Activated naive CD8-positive, alpha-beta T cell treated with anti-CD3 and anti-CD28 coated beads for 36 hours (primary cell): ENCODE results near the gene HNRNPU. TPM values are rescaled to one million over a fixed set of nuclear protein-coding genes. Genes with fewer than 3 reads are reported as not detected.

Experiments
- DNase-seq: peaks from one replicate; pipeline ENCODE4 v3.0.0; 2021
- H3K27ac Mint-ChIP-seq: one replicate; pipeline ENCODE4 v1.8.0; 2022; ENCODE audit warnings: mild to moderate bottlenecking, moderate library complexity, mixed read lengths
- H3K27me3 Mint-ChIP-seq: one replicate; pipeline ENCODE4 v1.8.0; 2022; ENCODE audit warnings: mild to moderate bottlenecking, mixed read lengths
- H3K36me3 Mint-ChIP-seq: one replicate; pipeline ENCODE4 v1.8.0; 2021; ENCODE audit warnings: mild to moderate bottlenecking, mixed read lengths
- H3K4me1 Mint-ChIP-seq: one replicate; pipeline ENCODE4 v1.8.0; 2021; ENCODE audit warnings: mixed read lengths
- H3K4me3 Mint-ChIP-seq: one replicate; pipeline ENCODE4 v1.8.0; 2022; ENCODE audit warnings: mild to moderate bottlenecking, moderate library complexity, mixed read lengths
- H3K9me3 Mint-ChIP-seq: one replicate; pipeline ENCODE4 v1.8.0; 2022; ENCODE audit warnings: mixed read lengths
- total RNA-seq, 2 experiments: library from RNA; stranded (reverse); gene quantifications; one replicate each; pipeline ENCODE4 v1.2.3, GENCODE V29; 2021

The HNRNPU gene
- total RNA-seq, 2 experiments from 2014 or later: 639 to 651 TPM

- H3K27ac Mint-ChIP-seq: no peak overlapping the region
- no peak for DNase-seq
- H3K27me3 Mint-ChIP-seq: no peaks in the 10 kb centered on the region
- peaks cover 16% of the 10 kb centered on the region for H3K4me1 Mint-ChIP-seq
- H3K4me3 Mint-ChIP-seq: no peak overlapping the region
- H3K9me3 Mint-ChIP-seq: no peaks in the 10 kb centered on the region
- H3K36me3 Mint-ChIP-seq: peaks cover 6% of the 10 kb centered on the region
Observed at GRCh38 chr1:244868484-244869363, 4.4 kb upstream of the HNRNPU start.

DNA sequence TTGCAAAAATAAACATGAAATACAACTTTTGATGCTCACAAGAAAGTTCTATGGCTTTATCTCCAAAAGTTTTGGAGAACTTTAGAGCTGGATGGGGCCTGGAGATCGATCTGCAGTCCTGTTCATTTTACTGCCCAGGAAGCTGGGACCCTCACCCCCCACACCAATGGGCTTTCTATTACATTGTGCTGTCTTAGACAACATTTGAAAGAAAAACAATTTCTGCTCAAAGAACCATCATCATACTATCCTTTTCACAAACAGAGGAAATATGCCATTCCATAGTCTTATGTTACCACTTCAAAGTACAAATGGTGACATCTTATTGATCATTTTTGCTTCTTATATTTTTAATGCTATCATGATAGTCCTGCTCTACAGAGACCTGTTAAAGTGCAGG is 2.0 kb upstream of the HNRNPU start:
- no peak overlapping the region for H3K4me3 Mint-ChIP-seq
- H3K9me3 Mint-ChIP-seq: no peaks in the 10 kb centered on the region
- H3K27ac Mint-ChIP-seq: no peak overlapping the region
- H3K36me3 Mint-ChIP-seq: peaks cover 22% of the 10 kb centered on the region
- peaks cover 18% of the 10 kb centered on the region for H3K4me1 Mint-ChIP-seq
- DNase-seq: no peak
- H3K27me3 Mint-ChIP-seq: no peaks in the 10 kb centered on the region

DNA sequence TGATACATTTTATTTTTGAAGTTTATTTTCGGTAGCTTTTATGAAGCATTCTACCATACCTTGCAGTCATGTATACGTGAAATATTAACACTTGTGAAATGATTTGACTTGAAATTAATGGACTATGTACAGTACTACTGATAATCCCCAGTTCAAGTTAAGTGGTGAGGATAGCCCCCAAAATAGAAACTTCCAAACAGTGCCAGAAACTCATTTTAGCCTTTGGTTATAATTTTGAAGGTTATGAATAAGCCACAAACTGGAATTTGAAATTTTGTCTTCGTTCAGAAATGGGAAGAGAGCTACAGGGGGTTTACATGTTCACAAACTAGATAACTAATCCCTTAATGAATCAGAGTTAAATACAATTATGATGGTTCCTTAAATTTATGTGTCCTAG is 1.5 kb upstream of the HNRNPU start:
- no peak for DNase-seq
- H3K27ac Mint-ChIP-seq: peak overlapping the region; percentile 97
- H3K27me3 Mint-ChIP-seq: no peaks in the 10 kb centered on the region
- H3K9me3 Mint-ChIP-seq: no peaks in the 10 kb centered on the region
- peaks cover 27% of the 10 kb centered on the region for H3K36me3 Mint-ChIP-seq
- no peak overlapping the region for H3K4me3 Mint-ChIP-seq
- H3K4me1 Mint-ChIP-seq: peaks cover 22% of the 10 kb centered on the region

DNA sequence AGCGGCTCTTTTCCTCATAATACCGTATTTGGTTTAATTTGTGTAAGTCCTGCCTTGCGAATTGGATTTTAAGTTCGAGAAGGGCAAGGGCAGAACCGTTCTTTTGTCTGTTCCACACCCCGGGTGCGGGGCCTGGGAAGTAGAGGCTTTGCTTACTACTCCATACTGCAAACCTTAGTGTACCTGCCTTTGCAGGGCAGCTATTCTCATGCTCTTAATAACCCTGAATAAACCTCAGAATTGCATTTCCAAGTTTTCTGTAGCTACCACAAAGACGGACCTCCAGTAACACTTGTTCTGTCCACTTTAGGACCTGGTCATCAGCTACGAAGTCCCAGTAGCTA is 657 bp upstream of the HNRNPU start:
- peak overlapping the region; percentile 97 for H3K27ac Mint-ChIP-seq
- DNase-seq: peak; percentile 27
- H3K9me3 Mint-ChIP-seq: no peaks in the 10 kb centered on the region
- H3K36me3 Mint-ChIP-seq: peaks cover 36% of the 10 kb centered on the region
- H3K27me3 Mint-ChIP-seq: no peaks in the 10 kb centered on the region
- H3K4me3 Mint-ChIP-seq: peak overlapping the region; percentile 91
- H3K4me1 Mint-ChIP-seq: peaks cover 30% of the 10 kb centered on the region

DNA sequence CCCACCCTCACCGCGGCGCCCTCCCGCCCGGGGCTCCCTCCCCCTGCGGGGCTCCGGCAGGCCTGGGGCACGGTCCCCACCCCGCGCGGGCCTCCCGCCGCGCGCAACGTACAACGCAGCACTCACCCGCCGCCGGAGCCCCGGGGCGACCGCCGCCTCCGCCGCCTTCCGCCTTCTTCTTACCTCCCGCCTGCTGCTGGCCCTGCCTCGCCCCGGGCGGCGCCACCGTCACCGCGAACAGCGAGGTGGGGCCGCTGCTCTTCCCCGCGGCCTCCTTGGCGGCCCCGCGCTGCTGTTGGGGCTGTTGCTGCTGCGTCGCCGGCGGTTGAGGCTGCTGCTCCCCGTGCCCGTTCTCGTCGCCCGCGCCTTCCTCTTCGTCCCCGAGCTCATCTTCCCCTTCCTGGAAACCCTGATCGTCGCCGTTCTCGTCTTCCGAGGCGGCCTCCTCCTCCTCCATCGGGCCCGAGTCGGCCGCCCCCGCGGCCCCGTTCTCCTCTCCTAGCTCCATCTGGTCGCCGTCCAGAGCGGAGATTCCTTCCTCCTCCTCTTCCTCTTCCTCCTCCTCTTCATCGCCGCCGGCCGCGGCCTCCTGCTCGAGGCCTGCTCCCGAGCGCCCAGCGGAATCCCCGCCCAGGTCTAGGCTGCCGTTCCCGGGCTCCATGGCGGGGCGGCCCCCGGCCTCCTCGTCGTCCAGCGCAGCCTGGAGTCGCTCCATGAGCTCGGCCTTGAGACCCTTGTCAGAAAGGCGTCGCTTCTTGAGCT is 671 bp downstream of the HNRNPU start:
- peak overlapping the region; percentile 91 for H3K4me3 Mint-ChIP-seq
- H3K9me3 Mint-ChIP-seq: no peaks in the 10 kb centered on the region
- peaks cover 46% of the 10 kb centered on the region for H3K36me3 Mint-ChIP-seq
- peak; percentile 27 for DNase-seq
- peak overlapping the region; percentile 97 for H3K27ac Mint-ChIP-seq
- peaks cover 41% of the 10 kb centered on the region for H3K4me1 Mint-ChIP-seq
- H3K27me3 Mint-ChIP-seq: no peaks in the 10 kb centered on the region

- peaks cover 49% of the 10 kb centered on the region for H3K4me1 Mint-ChIP-seq
- H3K4me3 Mint-ChIP-seq: peak overlapping the region; percentile 96
- H3K27ac Mint-ChIP-seq: peak overlapping the region; percentile 96
- peak; percentile 93 for DNase-seq
- no peaks in the 10 kb centered on the region for H3K9me3 Mint-ChIP-seq
- peaks cover 53% of the 10 kb centered on the region for H3K36me3 Mint-ChIP-seq
- H3K27me3 Mint-ChIP-seq: no peaks in the 10 kb centered on the region
Observed at GRCh38 chr1:244862699-244863490, 1.4 kb downstream of the HNRNPU start.

GRCh38 chr1:244862354-244862698 is 2.0 kb downstream of the HNRNPU start:
- H3K9me3 Mint-ChIP-seq: no peaks in the 10 kb centered on the region
- H3K4me3 Mint-ChIP-seq: peak overlapping the region; percentile 96
- no peaks in the 10 kb centered on the region for H3K27me3 Mint-ChIP-seq
- peaks cover 54% of the 10 kb centered on the region for H3K4me1 Mint-ChIP-seq
- H3K27ac Mint-ChIP-seq: peak overlapping the region; percentile 96
- peaks cover 59% of the 10 kb centered on the region for H3K36me3 Mint-ChIP-seq
- DNase-seq: no peak

DNA sequence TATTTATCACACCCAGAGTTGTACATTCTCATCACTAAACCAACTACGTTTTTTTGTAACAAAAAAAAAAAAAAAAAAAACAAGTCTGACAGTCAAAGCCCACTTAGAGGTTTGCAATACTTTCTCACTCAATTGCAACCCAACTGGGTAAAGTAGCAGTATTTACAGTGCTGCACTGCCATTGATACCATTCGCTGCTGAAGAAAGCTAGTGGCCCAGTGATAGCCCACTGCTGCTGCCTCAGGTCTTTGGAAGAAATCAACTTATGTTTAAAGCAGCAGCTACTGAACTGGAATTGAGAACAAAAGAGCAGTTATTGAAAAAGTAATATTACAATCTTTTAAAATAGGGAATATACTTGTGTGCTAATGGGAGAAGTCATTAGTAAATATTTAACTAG is 2.7 kb downstream of the HNRNPU start:
- peak overlapping the region; percentile 76 for H3K27ac Mint-ChIP-seq
- no peaks in the 10 kb centered on the region for H3K9me3 Mint-ChIP-seq
- no peaks in the 10 kb centered on the region for H3K27me3 Mint-ChIP-seq
- H3K4me1 Mint-ChIP-seq: peaks cover 57% of the 10 kb centered on the region
- no peak for DNase-seq
- peaks cover 66% of the 10 kb centered on the region for H3K36me3 Mint-ChIP-seq
- H3K4me3 Mint-ChIP-seq: peak overlapping the region; percentile 96

- Mint-ChIP-seq H3K4me3 (peak overlapping the region; percentile 96), H3K4me1 (peaks cover 58% of the 10 kb centered on the region), H3K27me3 (no peaks in the 10 kb centered on the region), H3K36me3 (peaks cover 71% of the 10 kb centered on the region), H3K27ac (peak overlapping the region; percentile 76), H3K9me3 (no peaks in the 10 kb centered on the region)
- no peak for DNase-seq
Observed at GRCh38 chr1:244860914-244861610, 3.3 kb downstream of the HNRNPU start.

- Mint-ChIP-seq H3K36me3 (peaks cover 79% of the 10 kb centered on the region), H3K4me1 (peaks cover 61% of the 10 kb centered on the region), H3K27me3 (no peaks in the 10 kb centered on the region), H3K4me3 (peak overlapping the region; percentile 96), H3K27ac (peak overlapping the region; percentile 69), H3K9me3 (no peaks in the 10 kb centered on the region)
- no peak for DNase-seq
Observed at GRCh38 chr1:244860078-244860477, 4.3 kb downstream of the HNRNPU start.

DNA sequence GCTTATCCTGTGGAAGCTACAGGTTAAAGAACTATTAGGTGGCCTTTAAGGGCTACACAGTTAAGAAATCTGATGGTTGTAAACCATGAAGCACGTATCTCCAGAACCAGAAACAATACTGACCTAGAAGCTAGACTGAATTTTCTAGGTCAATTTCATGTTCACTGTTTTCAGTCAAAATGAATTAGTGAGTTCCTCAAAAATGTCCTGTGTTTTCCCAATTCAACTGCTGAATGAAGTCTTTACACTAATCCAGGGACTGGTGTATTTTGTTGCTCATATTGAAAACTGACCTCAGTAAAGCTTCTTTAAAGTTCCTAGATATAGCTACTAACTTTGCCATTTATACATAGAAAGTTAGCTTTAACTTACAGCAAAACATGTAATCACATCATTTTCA is 6.0 kb downstream of the HNRNPU start:
- Mint-ChIP-seq H3K9me3 (no peaks in the 10 kb centered on the region), H3K4me3 (peak overlapping the region; percentile 63), H3K27ac (peak overlapping the region; percentile 71), H3K4me1 (peaks cover 77% of the 10 kb centered on the region), H3K27me3 (no peaks in the 10 kb centered on the region), H3K36me3 (peaks cover 85% of the 10 kb centered on the region)
- DNase-seq: no peak

DNA sequence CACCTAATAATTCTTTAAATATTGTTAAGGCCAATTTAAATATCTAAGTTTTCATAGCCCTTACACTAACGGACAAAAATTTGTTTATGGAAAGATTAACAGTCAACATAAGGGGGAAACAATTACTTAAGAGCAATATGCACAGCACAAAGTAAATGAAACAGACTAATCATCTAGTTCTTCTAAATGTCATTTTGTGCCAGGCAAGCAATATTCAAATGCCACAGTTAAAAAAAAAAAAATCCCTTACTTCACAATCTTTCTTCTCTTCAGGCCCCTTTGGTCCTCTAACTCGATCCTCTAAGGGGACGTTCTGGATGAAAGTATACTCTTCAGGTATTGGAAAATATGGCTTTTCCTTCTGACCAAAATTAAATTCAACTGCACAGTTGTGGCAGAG is 6.6 kb downstream of the HNRNPU start:
- H3K4me1 Mint-ChIP-seq: peaks cover 77% of the 10 kb centered on the region
- peak overlapping the region; percentile 71 for H3K27ac Mint-ChIP-seq
- peak overlapping the region; percentile 62 for H3K4me3 Mint-ChIP-seq
- no peak for DNase-seq
- no peaks in the 10 kb centered on the region for H3K27me3 Mint-ChIP-seq
- peaks cover 85% of the 10 kb centered on the region for H3K36me3 Mint-ChIP-seq
- H3K9me3 Mint-ChIP-seq: no peaks in the 10 kb centered on the region

- Mint-ChIP-seq H3K9me3 (no peaks in the 10 kb centered on the region), H3K4me3 (peak overlapping the region; percentile 62), H3K27me3 (no peaks in the 10 kb centered on the region), H3K4me1 (peaks cover 86% of the 10 kb centered on the region), H3K36me3 (peaks cover 82% of the 10 kb centered on the region), H3K27ac (peak overlapping the region; percentile 68)
- DNase-seq: no peak
Observed at GRCh38 chr1:244854865-244855578, 9.3 kb downstream of the HNRNPU start.

DNA sequence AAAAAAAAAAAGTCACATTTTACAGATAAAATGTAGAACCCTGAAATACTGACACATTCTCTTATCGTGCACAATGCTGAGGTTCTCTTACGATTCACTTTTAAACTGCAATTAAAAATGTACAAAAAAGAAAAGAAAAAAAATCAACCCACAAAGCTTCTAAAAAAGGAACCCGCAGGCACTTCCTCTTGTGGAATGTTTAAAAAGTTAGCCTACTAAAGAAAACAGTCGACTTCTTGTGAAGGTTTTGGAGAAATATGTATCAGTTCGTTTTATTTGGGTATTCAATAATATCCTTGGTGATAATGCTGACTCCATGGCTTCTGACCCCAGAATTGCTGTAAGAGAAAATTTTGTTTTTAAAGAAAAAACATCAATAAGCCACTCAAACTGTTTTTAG is 10.2 kb downstream of the HNRNPU start:
- no peak for DNase-seq
- Mint-ChIP-seq H3K9me3 (no peaks in the 10 kb centered on the region), H3K4me1 (peaks cover 87% of the 10 kb centered on the region), H3K27me3 (no peaks in the 10 kb centered on the region), H3K4me3 (peak overlapping the region; percentile 10), H3K36me3 (peaks cover 82% of the 10 kb centered on the region), H3K27ac (peak overlapping the region; percentile 47)
